Keratinocyte (primary cell): ENCODE measurements around the gene SGSM1. TPM values are rescaled to one million over a fixed set of nuclear protein-coding genes. Genes with fewer than 3 reads are reported as not detected.

Experiments
- DNase-seq: peaks from one replicate; pipeline ENCODE4 v3.0.0-alpha.2; 2011; ENCODE audit warnings: low read depth, missing footprints, low spot score
- FAIRE-seq: peaks from 2 replicates; lab custom pipeline; 2011; peaks lifted over from hg19 to GRCh38; lab: Jason Lieb, UNC
- H2AFZ ChIP-seq: 2 replicates; pipeline ENCODE4 v1.6.0; 2012; ENCODE audit warnings: low read length, control low read depth, inconsistent platforms; ENCODE audit not compliant: control insufficient read depth
- H3K27ac ChIP-seq: 2 replicates; pipeline ENCODE4 v1.5.1; 2011; ENCODE audit warnings: low read length; ENCODE audit not compliant: control insufficient read depth, insufficient read depth
- H3K27me3 ChIP-seq: 3 replicates; pipeline ENCODE4 v1.6.0; 2011; ENCODE audit warnings: low read length; ENCODE audit not compliant: control insufficient read depth, insufficient read depth; ENCODE audit errors: extremely low read depth
- H3K36me3 ChIP-seq, 2 experiments: 2 replicates in 1 of 2; 3 replicates in 1 of 2; pipeline ENCODE4 v1.5.1; 2011; ENCODE audit warnings: low read length in 2 of 2, mild to moderate bottlenecking in 1 of 2; ENCODE audit not compliant: control insufficient read depth in 2 of 2, insufficient read depth in 2 of 2; ENCODE audit errors: extremely low read depth in 1 of 2
- H3K4me1 ChIP-seq: 3 replicates; pipeline ENCODE4 v1.5.1; 2011; ENCODE audit warnings: low read length; ENCODE audit not compliant: control insufficient read depth, insufficient read depth; ENCODE audit errors: extremely low read depth
- H3K4me2 ChIP-seq: 3 replicates; pipeline ENCODE4 v1.6.0; 2011; ENCODE audit warnings: low read depth, low read length; ENCODE audit not compliant: control insufficient read depth, insufficient read depth; ENCODE audit errors: extremely low read depth
- H3K4me3 ChIP-seq, 3 experiments: fragments of 200-600 bp in 1 of 3; sonication (generic) in 1 of 3; 2 replicates in 2 of 3; 3 replicates in 1 of 3; pipeline ENCODE4 v1.5.1; 2011 to 2016; ENCODE audit warnings: low read length in 3 of 3, mild to moderate bottlenecking in 3 of 3, control low read depth in 2 of 3, inconsistent platforms in 1 of 3, low read depth in 1 of 3, mixed read lengths in 1 of 3, mixed run types in 1 of 3, moderate library complexity in 1 of 3; ENCODE audit not compliant: control insufficient read depth in 2 of 3, insufficient read depth in 2 of 3; ENCODE audit errors: extremely low read depth in 1 of 3
- H3K79me2 ChIP-seq: 2 replicates; pipeline ENCODE4 v1.6.0; 2012; ENCODE audit warnings: low read length; ENCODE audit not compliant: control insufficient read depth, insufficient read depth
- H3K9ac ChIP-seq: 3 replicates; pipeline ENCODE4 v1.6.0; 2011; ENCODE audit warnings: low read length; ENCODE audit not compliant: control insufficient read depth, insufficient read depth; ENCODE audit errors: extremely low read depth
- H3K9me1 ChIP-seq: 3 replicates; pipeline ENCODE4 v1.6.0; 2011; ENCODE audit warnings: low read length; ENCODE audit not compliant: control insufficient read depth, insufficient read depth; ENCODE audit errors: extremely low read depth
- H3K9me3 ChIP-seq: 2 replicates; pipeline ENCODE4 v1.5.1; 2012; ENCODE audit warnings: low read depth, low read length; ENCODE audit not compliant: control insufficient read depth
- H4K20me1 ChIP-seq: 3 replicates; pipeline ENCODE4 v1.6.0; 2011; ENCODE audit warnings: low read length; ENCODE audit not compliant: control insufficient read depth, insufficient read depth; ENCODE audit errors: extremely low read depth
- CTCF ChIP-seq, 3 experiments: IDR thresholded peaks in 1 of 3; conservative IDR thresholded peaks in 1 of 3; optimal IDR thresholded peaks in 1 of 3; 2 replicates in 2 of 3; 3 replicates in 1 of 3; pipeline versions ENCODE3 to v1.5.1; 2011; ENCODE audit warnings: low read length in 3 of 3, mild to moderate bottlenecking in 3 of 3, moderate library complexity in 2 of 3, control low read depth in 1 of 3, inconsistent platforms in 1 of 3; ENCODE audit not compliant: insufficient read depth in 2 of 3; ENCODE audit errors: extremely low read depth in 1 of 3
- EZH2 ChIP-seq: IDR thresholded peaks from one replicate; pipeline ENCODE4 v1.6.1; 2012; ENCODE audit warnings: inconsistent platforms, mild to moderate bottlenecking, low read length, moderate library complexity
- dilution Hi-C: fragments of 300-500 bp; cut with MboI; formaldehyde crosslinking; loops from one replicate; pipeline ENCODE4 v1.7.0; 2020; ENCODE audit warnings: low sequenced_read_pairs; ENCODE audit not compliant: extremely low pct_ligation_motif_present
- polyA plus RNA-seq, 5 experiments: library from polyadenylated mRNA; depleted of rRNA in 3 of 5; stranded (reverse) in 3 of 5; stranded (forward) in 1 of 5; unstranded in 1 of 5; fragments of >200 nt; gene quantifications; 1 replicate in 1 of 5; 2 replicates in 3 of 5; 3 replicates in 1 of 5; pipeline versions ENCODE4 v1.2.1 to v1.2.3, GENCODE V29; 2011 to 2012; ENCODE audit warnings: missing spikeins in 2 of 5, low read depth in 1 of 5, low replicate concordance in 1 of 5

The SGSM1 gene
- polyA plus RNA-seq, 1 donor (not counting 4 experiments of a cell fraction or from before 2014, with no cell fraction given), result not detected

- Histone ChIP-seq H3K79me2 (no peaks in the 10 kb centered on the region), H3K9ac (no peak overlapping the region), H3K27me3 (no peaks in the 10 kb centered on the region), H2AFZ (no peak overlapping the region), H3K4me3 (no peak overlapping the region), H3K4me2 (no peak overlapping the region), H3K27ac (no peak overlapping the region), H3K9me3 (no peaks in the 10 kb centered on the region), H3K9me1 (no peaks in the 10 kb centered on the region), H3K36me3 (no peaks in the 10 kb centered on the region), H3K4me1 (no peaks in the 10 kb centered on the region), H4K20me1 (no peaks in the 10 kb centered on the region)
- dilution Hi-C loops, result no loop called here
- FAIRE-seq, result no peak
- TF ChIP-seq CTCF (optimal IDR thresholded peaks at IDR 0.05 in 1 of 3, IDR thresholded peaks at IDR 0.05 in 1 of 3, conservative IDR thresholded peaks at IDR 0.05 in 1 of 3; ENCODE audit: extremely low read depth in 1 of 3, insufficient read depth in 2 of 3, low read length in 3 of 3), result no peak
- TF ChIP-seq EZH2, result no peak
- DNase-seq, result no peak
Measured at GRCh38 chr22:24819911-24820461, 14.0 kb downstream of the SGSM1 start.

GRCh38 chr22:24822471-24822870 lies 16.5 kb downstream of the SGSM1 start:
- no peaks in the 10 kb centered on the region for H3K36me3 ChIP-seq
- TF ChIP-seq CTCF (optimal IDR thresholded peaks at IDR 0.05 in 1 of 3, IDR thresholded peaks at IDR 0.05 in 1 of 3, conservative IDR thresholded peaks at IDR 0.05 in 1 of 3; ENCODE audit: extremely low read depth in 1 of 3, insufficient read depth in 2 of 3, low read length in 3 of 3), result no peak
- no peak for TF ChIP-seq EZH2
- H3K9ac ChIP-seq, result no peak overlapping the region
- H3K4me3 ChIP-seq, result no peak overlapping the region
- no peaks in the 10 kb centered on the region for H3K79me2 ChIP-seq
- no peaks in the 10 kb centered on the region for H3K9me1 ChIP-seq
- no peaks in the 10 kb centered on the region for H3K4me1 ChIP-seq
- no peak overlapping the region for H3K4me2 ChIP-seq
- no peaks in the 10 kb centered on the region for H4K20me1 ChIP-seq
- no peaks in the 10 kb centered on the region for H3K9me3 ChIP-seq
- dilution Hi-C loops, result no loop called here
- no peak overlapping the region for H3K27ac ChIP-seq
- no peak overlapping the region for H2AFZ ChIP-seq
- no peak for FAIRE-seq
- H3K27me3 ChIP-seq, result peaks cover 3% of the 10 kb centered on the region
- DNase-seq, result no peak
